WTC11 (cell line): ENCODE measurements around the gene ZNF652. TPM values are rescaled to one million over a fixed set of nuclear protein-coding genes. Genes with fewer than 3 reads are reported as not detected.

Experiments
- ATAC-seq: fragments of 200-7000 bp; cut with Tn5 transposase; 2 replicates; pipeline ENCODE4 v1.10.0; 2021; ENCODE audit warnings: mild to moderate bottlenecking, moderate library complexity
- CTCF ChIA-PET: fragments of 300-600 bp; sonication (Branson Sonifier 250); formaldehyde crosslinking; loops from one replicate; lab custom pipeline; 2021; ENCODE audit warnings: antibody characterized with exemption; lab: Charles Lee
- POLR2A ChIA-PET: fragments of 350-600 bp; sonication (Branson Sonifier 250); formaldehyde crosslinking; loops from one replicate; lab custom pipeline; 2021; ENCODE audit warnings: antibody characterized with exemption; lab: Charles Lee
- DNase-seq: peaks from one replicate; pipeline ENCODE4 v3.0.0; 2021; ENCODE audit warnings: low spot score
- H3K27ac Mint-ChIP-seq: 2 replicates; pipeline ENCODE4 v1.8.0; 2021; ENCODE audit warnings: mixed read lengths
- H3K27me3 Mint-ChIP-seq: 2 replicates; pipeline ENCODE4 v1.8.0; 2021; ENCODE audit warnings: low read depth, mild to moderate bottlenecking, moderate library complexity, mixed read lengths
- H3K36me3 Mint-ChIP-seq: 2 replicates; pipeline ENCODE4 v1.8.0; 2021; ENCODE audit warnings: mixed read lengths
- H3K4me1 Mint-ChIP-seq: 2 replicates; pipeline ENCODE4 v1.8.0; 2022; ENCODE audit warnings: mixed read lengths
- H3K4me3 Mint-ChIP-seq: 2 replicates; pipeline ENCODE4 v1.8.0; 2021; ENCODE audit warnings: mild to moderate bottlenecking, moderate library complexity, mixed read lengths
- H3K9me3 Mint-ChIP-seq: 2 replicates; pipeline ENCODE4 v1.8.0; 2021; ENCODE audit warnings: mixed read lengths
- AFF4 ChIP-seq: sonication (generic); formaldehyde crosslinking; IDR thresholded peaks from 2 replicates; pipeline ENCODE4 v1.8.1; 2023; ENCODE audit warnings: mild to moderate bottlenecking, missing genetic modification reagents, borderline replicate concordance
- ATF3 ChIP-seq: sonication (generic); formaldehyde crosslinking; conservative IDR thresholded peaks from 2 replicates; pipeline ENCODE4 v1.8.1; 2022; ENCODE audit warnings: mild to moderate bottlenecking, missing genetic modification reagents
- CBFB ChIP-seq: sonication (generic); formaldehyde crosslinking; IDR thresholded peaks from 2 replicates; pipeline ENCODE4 v1.8.1; 2022; ENCODE audit warnings: mild to moderate bottlenecking, low read depth, missing genetic modification reagents
- CDX4 ChIP-seq: fragments of 250-450 bp; sonication (Bioruptor Pico); IDR thresholded peaks from 2 replicates; pipeline ENCODE4 v1.9.0; 2021; ENCODE audit warnings: moderate library complexity, mild to moderate bottlenecking, inconsistent platforms, borderline replicate concordance
- E2F1 ChIP-seq: sonication (generic); formaldehyde crosslinking; IDR thresholded peaks from 2 replicates; pipeline ENCODE4 v1.8.0; 2022; ENCODE audit warnings: mild to moderate bottlenecking, missing genetic modification reagents
- ETV6 ChIP-seq: sonication (generic); formaldehyde crosslinking; IDR thresholded peaks from 2 replicates; pipeline ENCODE4 v1.8.1; 2022; ENCODE audit warnings: mild to moderate bottlenecking, missing genetic modification reagents
- GRHL2 ChIP-seq: fragments of 250-450 bp; sonication (Bioruptor Pico); IDR thresholded peaks from 2 replicates; pipeline ENCODE4 v1.8.0; 2022; ENCODE audit warnings: mild to moderate bottlenecking, moderate library complexity; ENCODE audit not compliant: insufficient replicate concordance, severe bottlenecking
- GTF2I ChIP-seq: fragments of 250-450 bp; sonication (Bioruptor Pico); conservative IDR thresholded peaks from 2 replicates; pipeline ENCODE4 v1.4.0; 2021; ENCODE audit warnings: mild to moderate bottlenecking
- HMGXB4 ChIP-seq: sonication (generic); formaldehyde crosslinking; IDR thresholded peaks from 2 replicates; pipeline ENCODE4 v1.8.1; 2023; ENCODE audit warnings: mild to moderate bottlenecking, moderate library complexity, missing genetic modification reagents
- NFYB ChIP-seq: sonication (generic); formaldehyde crosslinking; conservative IDR thresholded peaks from 2 replicates; pipeline ENCODE4 v1.8.0; 2022; ENCODE audit warnings: low read depth, missing genetic modification reagents
- NR2C2 ChIP-seq: sonication (generic); formaldehyde crosslinking; IDR thresholded peaks from 2 replicates; pipeline ENCODE4 v1.8.0; 2022; ENCODE audit warnings: mild to moderate bottlenecking, missing genetic modification reagents
- PRDM15 ChIP-seq: sonication (generic); formaldehyde crosslinking; IDR thresholded peaks from 2 replicates; pipeline ENCODE4 v1.8.0; 2022; ENCODE audit warnings: missing genetic modification reagents
- RORB ChIP-seq: fragments of 250-450 bp; sonication (Bioruptor Pico); IDR thresholded peaks from 2 replicates; pipeline ENCODE4 v1.9.0; 2021; ENCODE audit warnings: mild to moderate bottlenecking
- SP1 ChIP-seq: sonication (generic); formaldehyde crosslinking; conservative IDR thresholded peaks from 2 replicates; pipeline ENCODE4 v1.8.1; 2022; ENCODE audit warnings: missing genetic modification reagents
- TP53 ChIP-seq: sonication (generic); formaldehyde crosslinking; IDR thresholded peaks from 2 replicates; pipeline ENCODE4 v1.8.1; 2023; ENCODE audit warnings: mild to moderate bottlenecking, missing genetic modification reagents
- USF2 ChIP-seq: sonication (generic); formaldehyde crosslinking; IDR thresholded peaks from 2 replicates; pipeline ENCODE4 v1.8.1; 2023; ENCODE audit warnings: mild to moderate bottlenecking, missing genetic modification reagents, moderate library complexity
- ZNF121 ChIP-seq: sonication (generic); formaldehyde crosslinking; IDR thresholded peaks from 2 replicates; pipeline ENCODE4 v1.8.0; 2023; ENCODE audit warnings: missing genetic modification reagents
- ZNF219 ChIP-seq: sonication (generic); formaldehyde crosslinking; IDR thresholded peaks from 2 replicates; pipeline ENCODE4 v1.8.0; 2023; ENCODE audit warnings: missing genetic modification reagents, mild to moderate bottlenecking, borderline replicate concordance
- ZNF263 ChIP-seq: sonication (generic); formaldehyde crosslinking; IDR thresholded peaks from 2 replicates; pipeline ENCODE4 v1.8.1; 2022; ENCODE audit warnings: low read depth, mild to moderate bottlenecking, moderate library complexity, missing genetic modification reagents
- ZNF512 ChIP-seq: sonication (generic); formaldehyde crosslinking; IDR thresholded peaks from 2 replicates; pipeline ENCODE4 v1.8.1; 2022; ENCODE audit warnings: missing genetic modification reagents, borderline replicate concordance
- total RNA-seq: library from RNA; stranded (reverse); gene quantifications from 3 replicates; pipeline ENCODE4 v1.2.3, GENCODE V29; 2021

Gene ZNF652
- total RNA-seq, 1 experiment from 2014 or later: 40.8 TPM

- no peaks in the 10 kb centered on the region for H3K9me3 Mint-ChIP-seq
- CTCF ChIA-PET: interaction anchor here (0.7 to 1.4 kb wide), 3 partner anchors 29 to 218 kb away, joined by 3 to 8 read pairs (median 5); no protein-coding TSS in a partner anchor
- TF ChIP-seq GRHL2 (CRISPR knock-in tag): no peak
- TF ChIP-seq CDX4 (CRISPR knock-in tag): no peak
- no peak for TF ChIP-seq ATF3 (CRISPR knock-in tag)
- TF ChIP-seq RORB: no peak
- no peak for TF ChIP-seq E2F1 (CRISPR knock-in tag)
- no peak for TF ChIP-seq SP1
- no peak for TF ChIP-seq NFYB (CRISPR knock-in tag)
- no peak for TF ChIP-seq NR2C2 (CRISPR knock-in tag)
- no peak for TF ChIP-seq TP53 (CRISPR knock-in tag)
- TF ChIP-seq ZNF263: no peak
- no peak for TF ChIP-seq ZNF121
- TF ChIP-seq ETV6 (CRISPR knock-in tag): no peak
- no peak for TF ChIP-seq ZNF512
- TF ChIP-seq PRDM15 (CRISPR knock-in tag): no peak
- TF ChIP-seq, all 79 proteins: peak for 0
- H3K27me3 Mint-ChIP-seq: no peaks in the 10 kb centered on the region
- peaks cover 16% of the 10 kb centered on the region for H3K4me1 Mint-ChIP-seq
- ATAC-seq (no peak), DNase-seq (no peak)
- H3K27ac Mint-ChIP-seq: peak overlapping the region; percentile 90
- H3K4me3 Mint-ChIP-seq: no peak overlapping the region
- no peaks in the 10 kb centered on the region for H3K36me3 Mint-ChIP-seq
- POLR2A ChIA-PET: no interaction called here
Measured at GRCh38 chr17:49339354-49339753, 22.7 kb downstream of the ZNF652 start.

- no peaks in the 10 kb centered on the region for H3K27me3 Mint-ChIP-seq
- H3K4me1 Mint-ChIP-seq: peaks cover 16% of the 10 kb centered on the region
- no peaks in the 10 kb centered on the region for H3K36me3 Mint-ChIP-seq
- POLR2A ChIA-PET: no interaction called here
- peaks cover 1% of the 10 kb centered on the region for H3K9me3 Mint-ChIP-seq
- no peak overlapping the region for H3K4me3 Mint-ChIP-seq
- peak overlapping the region; percentile 74 for H3K27ac Mint-ChIP-seq
- CTCF ChIA-PET: interaction anchor here (0.7 to 1.4 kb wide), 4 partner anchors 29 to 219 kb away, joined by 3 to 8 read pairs (median 4); no protein-coding TSS in a partner anchor
- no peak for ATAC-seq
- no peak for DNase-seq
- TF ChIP-seq CDX4 (CRISPR knock-in tag): no peak
- TF ChIP-seq GTF2I (CRISPR knock-in tag): no peak
- no peak for TF ChIP-seq AFF4 (CRISPR knock-in tag)
- no peak for TF ChIP-seq USF2 (CRISPR knock-in tag)
- TF ChIP-seq ZNF219 (CRISPR knock-in tag): no peak
- TF ChIP-seq HMGXB4 (CRISPR knock-in tag): no peak
- TF ChIP-seq CBFB (CRISPR knock-in tag): no peak
Measured at GRCh38 chr17:49338883-49339282, 23.2 kb downstream of the ZNF652 start.
